Astrocyte (in vitro differentiated cells and primary cell): ENCODE measurements around the gene PTPN14.

Experiments
- EZH2 ChIP-seq: IDR thresholded peaks from 2 replicates; pipeline ENCODE4 v1.6.1; 2012; ENCODE audit warnings: mild to moderate bottlenecking, low read length, inconsistent platforms; ENCODE audit not compliant: insufficient read depth
- TF ChIP-seq, protein P1 (sequence below): IDR thresholded peaks from 2 replicates; pipeline ENCODE4 v1.5.1; 2011; ENCODE audit warnings: low read depth, mild to moderate bottlenecking, inconsistent platforms, low read length, moderate library complexity; ENCODE audit not compliant: insufficient read depth

DNA sequence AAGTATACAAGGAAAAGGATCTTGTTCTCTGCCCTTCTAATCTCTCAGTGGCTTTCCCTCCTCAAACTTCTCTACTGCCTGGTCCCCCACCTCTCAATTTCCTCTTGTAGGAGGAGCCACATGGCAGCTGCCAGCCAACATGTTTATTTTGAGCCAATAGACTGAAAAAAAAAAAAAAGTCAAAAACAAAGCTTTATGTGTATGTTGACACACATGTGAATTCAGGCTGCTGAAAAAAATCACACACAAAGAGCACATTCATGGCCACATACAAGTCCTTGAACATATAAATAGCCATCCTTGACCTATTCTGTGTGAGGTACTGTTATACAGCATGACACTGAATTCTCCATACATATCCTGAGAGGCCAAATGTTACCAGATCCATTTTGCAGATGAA, 3.7 kb downstream of the PTPN14 start:
- no peak for TF ChIP-seq EZH2
- TF ChIP-seq, protein P1, sequence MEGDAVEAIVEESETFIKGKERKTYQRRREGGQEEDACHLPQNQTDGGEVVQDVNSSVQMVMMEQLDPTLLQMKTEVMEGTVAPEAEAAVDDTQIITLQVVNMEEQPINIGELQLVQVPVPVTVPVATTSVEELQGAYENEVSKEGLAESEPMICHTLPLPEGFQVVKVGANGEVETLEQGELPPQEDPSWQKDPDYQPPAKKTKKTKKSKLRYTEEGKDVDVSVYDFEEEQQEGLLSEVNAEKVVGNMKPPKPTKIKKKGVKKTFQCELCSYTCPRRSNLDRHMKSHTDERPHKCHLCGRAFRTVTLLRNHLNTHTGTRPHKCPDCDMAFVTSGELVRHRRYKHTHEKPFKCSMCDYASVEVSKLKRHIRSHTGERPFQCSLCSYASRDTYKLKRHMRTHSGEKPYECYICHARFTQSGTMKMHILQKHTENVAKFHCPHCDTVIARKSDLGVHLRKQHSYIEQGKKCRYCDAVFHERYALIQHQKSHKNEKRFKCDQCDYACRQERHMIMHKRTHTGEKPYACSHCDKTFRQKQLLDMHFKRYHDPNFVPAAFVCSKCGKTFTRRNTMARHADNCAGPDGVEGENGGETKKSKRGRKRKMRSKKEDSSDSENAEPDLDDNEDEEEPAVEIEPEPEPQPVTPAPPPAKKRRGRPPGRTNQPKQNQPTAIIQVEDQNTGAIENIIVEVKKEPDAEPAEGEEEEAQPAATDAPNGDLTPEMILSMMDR: no peak
